ENCODE data around the gene GJD4.

Gene GJD4

DNA sequence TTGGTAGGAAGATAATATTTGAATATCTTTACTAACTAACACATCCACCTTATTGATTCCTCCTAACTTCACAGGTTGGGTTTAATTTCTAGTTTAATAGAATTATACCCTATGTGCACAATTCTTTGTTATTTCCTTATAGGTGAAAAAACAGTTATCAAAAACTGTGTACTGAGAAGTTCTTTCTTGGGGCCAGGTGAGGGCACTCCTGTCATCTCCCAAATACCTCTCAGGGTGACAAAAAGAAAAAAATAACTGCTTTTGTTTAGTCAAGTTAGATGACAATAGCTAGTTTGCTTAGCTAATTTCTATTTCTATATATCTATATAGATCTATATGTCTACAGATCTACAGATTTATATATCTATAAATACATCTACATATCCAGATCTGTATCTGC lies 26.9 kb downstream of the GJD4 start:
- DNase-seq = no peak

DNA sequence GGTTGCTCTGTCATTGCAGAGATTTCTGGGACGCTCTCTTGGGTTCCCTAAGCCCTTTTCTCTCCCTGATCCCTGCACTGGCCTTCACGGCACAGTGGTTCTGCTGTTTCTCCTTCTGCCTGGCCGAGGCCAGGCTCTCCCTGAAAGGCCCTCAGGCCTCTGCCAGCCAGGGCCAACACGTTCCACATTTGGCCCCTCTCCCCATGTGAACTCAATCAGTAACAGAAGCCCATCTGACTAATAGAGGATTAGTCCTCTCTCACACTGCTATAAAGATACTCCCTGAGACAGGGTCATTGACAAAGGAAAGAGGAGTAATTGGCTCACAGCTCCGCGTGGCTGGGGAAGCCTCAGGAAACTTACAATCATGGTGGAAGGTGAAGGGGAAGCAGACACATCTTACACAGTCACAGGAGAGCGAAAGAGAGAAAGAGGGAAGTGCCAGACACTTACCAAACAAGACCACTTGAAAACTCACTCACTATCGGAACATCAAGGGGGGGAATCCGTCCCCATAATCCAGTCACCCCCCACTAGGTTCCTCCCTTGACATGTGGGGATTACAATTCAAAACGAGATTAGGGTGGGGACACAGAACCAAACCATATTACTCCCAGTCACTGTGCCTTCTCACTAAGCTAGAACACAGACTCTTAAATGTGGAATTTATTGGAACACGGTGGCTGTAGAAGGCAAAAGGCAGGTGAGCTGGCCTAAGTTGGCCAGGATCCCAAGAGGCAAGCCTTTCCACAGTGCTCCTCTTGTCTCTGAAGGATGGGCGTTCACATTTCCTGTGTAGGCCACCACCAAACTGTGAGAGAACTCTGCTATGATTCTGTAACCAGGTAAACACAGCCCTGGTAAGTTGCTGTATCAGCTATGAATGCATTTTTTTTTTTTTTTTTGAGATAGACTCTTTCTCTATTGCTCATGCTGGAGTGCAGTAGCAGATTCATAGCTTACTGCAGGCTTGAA lies 28.2 kb downstream of the GJD4 start:
- DNase-seq = no peak

- DNase-seq = peak; percentile 63
Measured at GRCh38 chr10:35635576-35635975, 30.4 kb downstream of the GJD4 start.

- no peak for DNase-seq
Measured at GRCh38 chr10:35636956-35637355, 31.8 kb downstream of the GJD4 start.

DNA sequence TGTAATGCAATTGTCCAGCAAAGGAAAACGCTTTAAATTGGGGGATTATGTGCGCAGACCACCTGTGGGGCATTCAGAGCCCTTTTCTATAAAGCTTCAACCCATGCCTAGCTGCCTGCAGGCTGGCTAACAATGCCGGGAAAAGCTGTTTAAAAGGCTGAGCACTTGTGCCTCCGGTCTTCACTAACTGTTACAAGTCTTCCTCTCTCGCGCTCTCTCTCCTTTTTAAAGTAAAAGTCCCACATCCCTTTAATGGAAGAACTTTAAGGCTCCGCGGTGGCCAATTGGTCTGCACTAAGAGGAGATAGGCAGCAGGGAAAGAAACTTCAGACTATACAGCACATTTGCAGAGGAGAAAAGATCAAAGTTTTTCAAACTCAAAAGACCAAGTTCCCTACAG lies 32.3 kb downstream of the GJD4 start:
- DNase-seq = no peak

GRCh38 chr10:35638101-35638500 lies 33.0 kb downstream of the GJD4 start:
- DNase-seq = no peak

GRCh38 chr10:35639021-35639727 lies 34.0 kb downstream of the GJD4 start:
- DNase-seq = no peak

DNA sequence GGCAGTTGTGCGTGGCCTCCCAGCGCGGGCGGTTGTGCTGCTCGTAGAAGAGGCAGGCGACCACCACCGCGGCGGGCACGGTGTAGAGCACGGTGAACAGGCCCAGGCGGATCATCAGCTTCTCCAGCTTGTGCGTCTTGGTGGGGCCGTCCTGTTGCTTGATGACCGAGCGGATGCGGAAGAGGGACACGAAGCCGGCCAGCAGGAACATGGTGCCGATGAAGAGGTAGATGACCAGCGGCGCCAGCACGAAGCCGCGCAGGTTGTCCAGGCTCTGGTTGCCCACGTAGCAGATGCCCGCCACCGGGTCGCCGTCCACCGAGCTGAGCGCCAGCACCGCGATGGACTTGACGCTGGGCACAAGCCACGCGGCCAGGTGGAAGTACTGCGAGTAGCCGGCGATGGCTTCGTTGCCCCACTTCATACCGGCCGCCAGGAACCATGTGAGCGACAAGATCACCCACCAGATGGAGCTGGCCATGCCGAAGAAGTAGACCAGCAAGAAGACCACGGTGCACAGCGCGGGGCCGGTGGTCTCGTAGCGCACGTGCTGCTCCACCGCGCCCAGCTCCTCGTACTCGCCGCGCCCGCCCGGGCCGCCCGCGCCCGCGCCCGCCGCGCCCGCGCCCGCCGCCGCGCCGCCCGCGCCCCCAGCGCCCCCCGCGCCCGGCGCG lies 34.7 kb downstream of the GJD4 start:
- DNase-seq = no peak

GRCh38 chr10:35640474-35640873 lies 35.3 kb downstream of the GJD4 start:
- DNase-seq = peak; percentile 69

- DNase-seq = peak; percentile 75
Measured at GRCh38 chr10:35640951-35641675, 36.0 kb downstream of the GJD4 start.

- no peak for DNase-seq
Measured at GRCh38 chr10:35641676-35642034, 36.5 kb downstream of the GJD4 start.

- peak; percentile 89 for DNase-seq
Measured at GRCh38 chr10:35642035-35642792, 37.1 kb downstream of the GJD4 start, which contains the start of gene FZD8. FZD8 (minus strand) TSS chr10:35642296; CDS start chr10:35641429, 867 bp downstream.

DNA sequence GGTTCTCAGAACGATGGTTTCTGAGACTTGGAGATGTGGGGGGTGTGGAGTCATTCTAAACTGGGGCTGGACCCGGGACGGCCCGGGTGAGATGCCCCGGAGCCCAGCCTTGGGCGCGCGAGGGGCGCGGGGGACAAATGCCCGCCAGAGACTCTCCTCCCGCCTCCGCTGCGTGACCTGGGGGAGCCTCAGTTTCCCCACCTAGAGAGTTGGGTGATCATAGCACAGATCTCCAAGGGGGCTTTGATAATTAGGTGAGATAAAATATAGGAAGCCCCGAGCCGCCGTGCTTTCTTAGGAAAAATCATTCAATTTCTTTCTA lies 37.6 kb downstream of the GJD4 start:
- DNase-seq = no peak

GRCh38 chr10:35643151-35644049 lies 38.3 kb downstream of the GJD4 start:
- DNase-seq = peak; percentile 69

DNA sequence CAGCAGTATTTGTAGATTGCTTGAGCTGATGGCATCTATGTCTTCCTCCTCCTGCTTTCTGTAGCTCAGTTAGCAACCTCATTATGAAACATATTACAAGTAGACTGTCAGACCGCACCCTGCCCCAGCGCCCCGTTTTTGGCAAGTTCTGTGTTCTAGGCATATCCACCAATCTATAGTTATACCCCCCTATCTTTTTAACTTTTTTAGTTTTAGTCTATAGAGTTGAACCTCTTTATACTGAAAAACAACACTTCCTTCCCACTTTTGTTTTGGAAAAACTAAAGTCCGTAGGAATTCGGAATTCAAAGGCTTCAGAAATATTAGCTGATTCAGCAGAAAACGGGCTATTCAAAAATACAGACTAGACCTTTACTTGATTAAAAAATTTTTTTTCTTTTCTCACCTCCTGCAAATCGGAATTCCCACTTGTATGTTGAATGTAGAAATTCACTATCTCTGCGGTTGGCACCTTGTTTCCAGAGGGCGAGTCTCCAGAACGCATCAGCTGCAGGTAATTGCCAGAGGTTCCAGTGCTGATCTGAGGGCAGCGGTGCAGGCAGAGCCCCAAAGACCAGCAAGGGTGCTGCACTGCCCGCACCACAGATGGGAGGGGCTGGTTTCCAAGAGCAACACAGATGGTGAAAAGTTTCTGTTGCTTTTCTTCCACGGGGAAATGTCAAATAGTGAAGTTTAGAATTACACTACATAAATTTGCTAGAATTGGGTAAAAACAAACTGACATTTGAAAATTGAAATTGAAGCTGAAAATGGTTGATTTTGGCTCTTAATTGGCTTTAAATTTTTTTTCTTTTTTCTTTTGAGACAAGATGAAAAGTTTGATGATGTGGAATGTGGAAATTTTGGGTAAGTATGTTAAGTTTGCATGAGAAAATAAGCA lies 39.2 kb downstream of the GJD4 start:
- no peak for DNase-seq

DNA sequence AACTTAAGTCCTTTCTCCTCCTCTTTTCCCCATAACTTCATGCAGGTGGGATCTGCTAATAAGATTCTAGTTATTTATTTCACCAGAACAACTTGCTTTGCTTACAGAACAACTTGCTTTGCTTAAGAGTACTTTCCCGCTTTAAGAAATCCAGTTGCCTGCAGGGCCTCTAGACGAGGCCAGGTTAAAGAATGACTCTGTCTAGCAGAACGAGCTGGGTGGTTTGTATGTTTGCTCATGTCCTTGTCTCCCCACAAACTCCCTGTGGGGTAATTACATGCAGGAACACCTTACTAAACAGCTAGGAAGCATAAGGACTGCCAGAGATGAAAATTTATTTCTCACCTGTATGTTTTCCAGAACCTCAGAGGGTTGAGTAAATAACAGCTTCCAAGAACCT lies 45.8 kb downstream of the GJD4 start:
- no peak for DNase-seq

- no peak for DNase-seq
Measured at GRCh38 chr10:35652824-35653223, 47.7 kb downstream of the GJD4 start.

DNA sequence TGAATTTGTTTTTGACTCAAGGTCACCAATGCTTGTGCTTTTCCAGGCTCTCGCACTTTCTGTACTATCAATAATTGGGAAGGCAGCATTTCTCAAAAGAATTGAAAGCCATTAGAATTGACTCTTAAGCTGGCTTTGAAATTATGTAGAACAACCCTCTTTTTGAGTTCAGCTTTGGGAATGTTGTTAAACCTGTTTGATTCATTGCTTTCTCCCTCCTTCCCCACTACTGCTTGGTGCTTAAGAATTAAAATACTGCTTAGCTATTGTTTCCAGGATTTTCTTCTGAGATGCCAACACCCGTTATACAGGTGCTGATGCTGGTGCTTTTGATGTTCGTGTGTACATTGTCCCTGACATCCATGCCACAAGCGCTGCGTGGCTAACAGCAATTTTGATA lies 52.5 kb downstream of the GJD4 start:
- DNase-seq = no peak
